K562 (cell line): ENCODE results near the gene STC2. TPM values are rescaled to one million over a fixed set of nuclear protein-coding genes. Genes with fewer than 3 reads are reported as not detected.

Experiments used
- ATAC-seq: fragments of 200-7000 bp; cut with Tn5 transposase; 3 replicates; pipeline ENCODE4 v1.9.1; 2020; ENCODE audit warnings: moderate library complexity
- BruUV-seq: library from RNA; stranded (reverse); fragments of 400-500 nt; replicated peaks from 2 replicates; lab custom pipeline; 2021; lab: Mats Ljungman, UMichigan
- CTCF ChIA-PET: fragments of 300-600 bp; formaldehyde crosslinking; extraction: SDS; loops from one replicate; lab custom pipeline; 2021; ENCODE audit warnings: low intra/inter-chr PET ratio; lab: Yijun Ruan, JAX
- POLR2A ChIA-PET: fragments of 300-600, 350-650 bp; sonication (Branson Sonifier 250); formaldehyde crosslinking; extraction: SDS; loops from one replicate; lab custom pipeline; 2021; ENCODE audit warnings: antibody characterized with exemption, inconsistent platforms; lab: Yijun Ruan, JAX
- DNase-seq, 4 experiments: peaks; one replicate each; pipeline versions ENCODE4 v3.0.0 to v3.0.0-alpha.2; 2011 to 2018; ENCODE audit warnings: low spot score in 3 of 4, mixed read lengths in 3 of 4; ENCODE audit errors: extremely low read depth in 1 of 4
- FAIRE-seq: peaks from 2 replicates; lab custom pipeline; 2011; peaks lifted over from hg19 to GRCh38; lab: Jason Lieb, UNC
- H2AFZ ChIP-seq: 2 replicates; pipeline ENCODE4 v1.6.0; 2011; ENCODE audit warnings: low read depth, low read length, control low read depth, inconsistent platforms
- H3K27ac ChIP-seq: fragments of 200-600 bp; 3 replicates; pipeline ENCODE4 v1.8.0; 2011; ENCODE audit warnings: low read depth, mild to moderate bottlenecking, control low read depth, inconsistent platforms, low read length, moderate library complexity, mixed read lengths; ENCODE audit errors: extremely low read depth
- H3K27me3 ChIP-seq, 2 experiments: fragments of 300-600 bp in 1 of 2; 2 replicates in 1 of 2; 3 replicates in 1 of 2; pipeline versions ENCODE4 v1.6.0 to v1.8.0; 2011; ENCODE audit warnings: inconsistent platforms in 2 of 2, low read length in 2 of 2, mild to moderate bottlenecking in 1 of 2, mixed read lengths in 1 of 2, moderate library complexity in 1 of 2; ENCODE audit not compliant: control insufficient read depth in 2 of 2, insufficient read depth in 2 of 2
- H3K36me3 ChIP-seq: fragments of 300-600 bp; 3 replicates; pipeline ENCODE4 v1.8.0; 2011; ENCODE audit warnings: mild to moderate bottlenecking, low read length, inconsistent platforms; ENCODE audit not compliant: control insufficient read depth, insufficient read depth
- H3K4me1 ChIP-seq, 2 experiments: fragments of 200-600 bp in 1 of 2; replicated peaks in 1 of 2; 2 replicates in 1 of 2; 3 replicates in 1 of 2; pipeline versions ENCODE4 v1.5.1 to v1.8.0; 2011; ENCODE audit warnings: inconsistent platforms in 2 of 2, low read length in 2 of 2, mild to moderate bottlenecking in 1 of 2, mixed read lengths in 1 of 2, moderate library complexity in 1 of 2; ENCODE audit not compliant: control insufficient read depth in 2 of 2, insufficient read depth in 2 of 2
- H3K4me2 ChIP-seq: 2 replicates; pipeline ENCODE4 v1.6.1; 2011; ENCODE audit warnings: low read length, control low read depth, inconsistent platforms, mixed read lengths; ENCODE audit not compliant: insufficient read depth
- H3K4me3 ChIP-seq: fragments of 200-600 bp; sonication (generic), shearing (Covaris generic); 2 replicates; pipeline ENCODE4 v1.5.1; 2016; ENCODE audit warnings: control low read depth, inconsistent platforms
- H3K79me2 ChIP-seq: fragments of 200-600 bp; 3 replicates; pipeline ENCODE4 v1.8.0; 2011; ENCODE audit warnings: low read length, inconsistent platforms; ENCODE audit not compliant: control insufficient read depth, insufficient read depth
- H3K9ac ChIP-seq, 2 experiments: 2 replicates each; pipeline versions ENCODE4 v1.6.0 to v1.6.1; 2011; ENCODE audit warnings: low read depth in 2 of 2, low read length in 2 of 2, control low read depth in 1 of 2, inconsistent platforms in 1 of 2, mild to moderate bottlenecking in 1 of 2, mixed read lengths in 1 of 2; ENCODE audit not compliant: insufficient read depth in 1 of 2
- H3K9me1 ChIP-seq: one replicate; pipeline ENCODE4 v1.6.0; 2011; ENCODE audit warnings: inconsistent platforms, mild to moderate bottlenecking, low read length, moderate library complexity; ENCODE audit not compliant: control insufficient read depth, insufficient read depth
- H3K9me3 ChIP-seq: replicated peaks from 2 replicates; pipeline ENCODE4 v1.5.1; 2011; ENCODE audit warnings: low read depth, low read length, inconsistent platforms; ENCODE audit not compliant: control insufficient read depth, insufficient read depth
- H4K20me1 ChIP-seq: replicated peaks from 2 replicates; pipeline ENCODE4 v1.6.1; 2011; ENCODE audit warnings: low read length, inconsistent platforms, mixed read lengths; ENCODE audit not compliant: control insufficient read depth, insufficient read depth
- CREM ChIP-seq: IDR thresholded peaks from 2 replicates; pipeline ENCODE4 v1.6.1; 2014; ENCODE audit warnings: antibody characterized with exemption, low read depth
- CTCFL ChIP-seq: IDR thresholded peaks from 2 replicates; pipeline ENCODE4 v1.6.1; 2011; ENCODE audit warnings: borderline replicate concordance, low read depth, mild to moderate bottlenecking, moderate library complexity, low read length; ENCODE audit not compliant: insufficient read depth, poor library complexity, severe bottlenecking
- FOXM1 ChIP-seq, 2 experiments: fragments of 450-650 bp in 1 of 2; sonication (generic) in 1 of 2; formaldehyde crosslinking in 1 of 2; IDR thresholded peaks; 2 replicates each; pipeline versions ENCODE4 v1.6.1 to v1.9.0; 2017 to 2022; ENCODE audit warnings: low read depth in 2 of 2, mild to moderate bottlenecking in 2 of 2, missing genetic modification reagents in 1 of 2, moderate library complexity in 1 of 2
- KDM5B ChIP-seq: fragments of 200-600 bp; sonication (generic); IDR thresholded peaks from 2 replicates; pipeline ENCODE4 v1.6.1; 2012; ENCODE audit warnings: low read depth, mild to moderate bottlenecking, moderate library complexity, low read length, control low read depth, inconsistent platforms; ENCODE audit not compliant: insufficient replicate concordance
- MEIS2 ChIP-seq: fragments of 450-650 bp; IDR thresholded peaks from 2 replicates; pipeline ENCODE4 v1.6.1; 2014; ENCODE audit warnings: mild to moderate bottlenecking; ENCODE audit not compliant: partially characterized antibody
- SIX5 ChIP-seq, 2 experiments: IDR thresholded peaks; 2 replicates each; pipeline ENCODE4 v1.6.1; 2011; ENCODE audit warnings: low read length in 2 of 2, borderline replicate concordance in 1 of 2, low read depth in 1 of 2, mild to moderate bottlenecking in 1 of 2, moderate library complexity in 1 of 2; ENCODE audit not compliant: insufficient read depth in 1 of 2
- SP2 ChIP-seq: IDR thresholded peaks from 2 replicates; pipeline ENCODE4 v1.6.1; 2011; ENCODE audit warnings: mild to moderate bottlenecking, low read depth, low read length, moderate library complexity; ENCODE audit not compliant: poor library complexity, severe bottlenecking; ENCODE audit errors: extremely low read depth
- ZBTB7A ChIP-seq: IDR thresholded peaks from 2 replicates; pipeline ENCODE4 v1.6.1; 2011; ENCODE audit warnings: low read depth, mild to moderate bottlenecking, low read length, moderate library complexity, borderline replicate concordance; ENCODE audit not compliant: control insufficient read depth
- ZNF398 ChIP-seq: fragments of 250-450 bp; sonication (Bioruptor Pico); IDR thresholded peaks from 2 replicates; pipeline ENCODE4 v1.8.0; 2021; ENCODE audit warnings: moderate library complexity, mild to moderate bottlenecking, inconsistent platforms
- WGBS: fragments of 100-300 bp; shearing (Covaris generic); methylation state at CpG from one replicate; pipeline ENCODE4 v1.1.6; 2016; ENCODE audit warnings: low coverage, mixed read lengths; ENCODE audit not compliant: insufficient coverage; ENCODE audit errors: missing lambda C conversion rate; 5-methylcytosine and 5-hydroxymethylcytosine counted together
- in situ Hi-C: fragments of 300-500 bp; cut with MboI; formaldehyde crosslinking; loops from 4 replicates; pipeline ENCODE4 v1.15.0; 2018; ENCODE audit warnings: inconsistent platforms, mixed read lengths
- intact Hi-C: fragments of 100-400 bp; cut with micrococcal nuclease; formaldehyde crosslinking; loops from 2 replicates; pipeline ENCODE4 v1.14.2; 2022
- polyA plus RNA-seq, 8 experiments: library from polyadenylated mRNA; depleted of rRNA in 4 of 8; stranded (reverse) in 5 of 8; unstranded in 3 of 8; fragments of >200 nt; fragmentation: Nextera tagmentation in 2 of 8; fragmentation: Illumina TruSeq in 1 of 8; extraction: Ambion mirVana in 2 of 8; extraction: Trizol in 1 of 8; gene quantifications; 2 replicates each; pipeline versions ENCODE4 v1.2.1 to v1.2.3, GENCODE V29; 2011 to 2014; ENCODE audit warnings: inconsistent platforms in 1 of 8, missing spikeins in 1 of 8
- total RNA-seq, 7 experiments: library from RNA; depleted of rRNA in 6 of 7; stranded (reverse); fragments of >200 nt in 6 of 7; fragmentation: Illumina TruSeq in 2 of 7; extraction: Trizol in 2 of 7; gene quantifications; 2 replicates each; pipeline versions ENCODE4 v1.2.1 to v1.2.3, GENCODE V29; 2011 to 2021; ENCODE audit warnings: low replicate concordance in 1 of 7

Gene STC2
- total and polyA plus RNA-seq, 9 of the 15 experiments (the other 6 are each of a cell fraction or from before 2014, with no cell fraction given), result 0.62 to 31.7 (median 7.4) TPM

GRCh38 chr5:173304591-173304988 is 23.6 kb downstream of the STC2 start:
- Histone ChIP-seq H3K4me3 (no peak overlapping the region), H3K79me2 (no peaks in the 10 kb centered on the region), H3K9me3 (no peaks in the 10 kb centered on the region), H3K27me3 (no peaks in the 10 kb centered on the region), H3K9ac (no peak overlapping the region), H3K9me1 (no peaks in the 10 kb centered on the region), H2AFZ (peak overlapping the region; percentile 71), H3K27ac (peak overlapping the region; percentile 50; the same call in 1 of the 3 replicates), H4K20me1 (no peaks in the 10 kb centered on the region), H3K4me1 (peaks cover 25 to 28% of the 10 kb centered on the region in 2 experiments), H3K4me2 (no peak overlapping the region), H3K36me3 (no peaks in the 10 kb centered on the region)
- no peak for TF ChIP-seq ZBTB7A
- peak; percentile 28 for TF ChIP-seq MEIS2
- TF ChIP-seq KDM5B, result no peak
- no peak for TF ChIP-seq SIX5 (IDR thresholded peaks at IDR 0.05; ENCODE audit: borderline replicate concordance in 1 of 2, insufficient read depth in 1 of 2, low read depth in 1 of 2, low read length in 2 of 2)
- TF ChIP-seq SP2, result no peak
- no peak for TF ChIP-seq FOXM1 (IDR thresholded peaks at IDR 0.05; ENCODE audit: low read depth)
- TF ChIP-seq FOXM1 (CRISPR knock-in tag; IDR thresholded peaks at IDR 0.05; ENCODE audit: low read depth), result no peak
- no peak for TF ChIP-seq CTCFL
- TF ChIP-seq ZNF398 (CRISPR knock-in tag), result no peak
- no peak for TF ChIP-seq CREM
- ATAC-seq, result no peak
- no peak for FAIRE-seq
- DNase-seq, result no peak
- CTCF ChIA-PET, result no interaction called here
- BruUV-seq, result no TSS peak
- in situ Hi-C loops, result no loop called here
- intact Hi-C loops, result no loop called here
- 55% methylated on average over 10 of the region's 10 CpGs for WGBS
- POLR2A ChIA-PET, result interaction anchor here (0.7 to 2.9 kb wide), 7 partner anchors 9 to 250 kb away, joined by 3 to 8 read pairs (median 4); partner anchors contain the start of gene STC2
